Activated CD8-positive, alpha-beta memory T cell treated with anti-CD3 and anti-CD28 coated beads for 24 hours (primary cell): ENCODE measurements around the gene GUCD1.

Source experiments
- DNase-seq: peaks from one replicate; pipeline ENCODE4 v3.0.0-alpha.2; 2020

GUCD1 gene

DNA sequence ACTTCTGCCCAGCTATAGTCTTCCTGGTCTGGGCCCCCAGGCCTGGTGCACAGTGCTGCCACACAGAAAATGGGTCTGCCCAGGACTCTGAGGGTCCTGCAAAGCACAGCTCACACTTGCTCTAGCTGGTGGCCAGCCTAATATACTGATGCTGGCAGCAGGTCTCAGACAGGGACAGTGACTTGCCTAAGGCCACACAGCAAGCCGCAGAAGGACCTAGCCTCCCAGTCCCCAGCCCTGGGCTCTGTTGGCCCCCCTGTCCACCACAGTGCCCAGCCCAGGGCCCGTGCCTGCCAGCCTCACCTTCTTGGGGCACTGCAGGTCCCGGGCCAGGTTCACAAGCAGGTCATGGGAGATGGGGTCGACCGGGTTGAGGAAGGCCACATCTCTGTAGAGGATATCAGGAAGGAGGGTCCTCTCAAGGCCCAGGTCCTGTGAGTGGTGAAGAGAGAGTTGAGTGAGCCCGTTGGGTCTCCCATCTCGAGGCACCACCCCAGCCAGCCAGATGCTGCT lies 34.6 kb upstream of the GUCD1 start:
- no peak for DNase-seq

DNA sequence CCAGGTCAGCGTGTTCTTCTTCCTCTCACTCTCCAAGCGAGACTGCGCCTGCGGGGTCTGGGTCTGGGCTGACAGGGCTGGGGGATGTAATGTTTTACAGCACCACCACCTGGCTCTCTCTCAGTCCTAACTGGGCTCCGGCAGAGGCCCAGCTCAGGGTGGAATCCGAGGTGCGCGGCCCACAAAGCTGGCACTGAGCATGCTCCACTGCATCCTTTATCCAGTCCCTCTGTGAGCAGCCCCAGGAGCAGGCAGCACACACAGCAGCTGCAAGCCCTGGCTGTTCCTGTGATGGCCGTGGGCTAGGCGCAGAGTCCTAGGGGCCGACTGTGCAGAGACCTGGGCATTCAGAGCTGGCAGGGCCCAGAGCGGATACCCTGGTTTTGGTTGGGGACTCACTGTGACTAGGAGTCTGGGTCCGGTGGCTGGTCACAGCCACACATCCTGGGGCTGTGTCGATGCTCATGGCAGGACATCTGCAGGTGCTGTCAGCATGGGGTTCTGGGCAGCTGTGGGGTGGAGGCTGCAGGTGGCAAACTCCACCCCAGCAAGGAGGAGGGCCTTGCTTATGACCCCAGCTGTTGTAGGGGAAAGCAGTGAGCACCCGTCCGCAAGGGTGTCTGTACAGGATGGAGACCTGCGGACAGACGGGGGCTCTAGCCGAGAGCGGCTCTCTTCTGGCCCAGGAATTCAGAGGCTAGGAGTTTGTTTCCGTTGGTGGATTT lies 34.0 kb upstream of the GUCD1 start:
- no peak for DNase-seq

DNA sequence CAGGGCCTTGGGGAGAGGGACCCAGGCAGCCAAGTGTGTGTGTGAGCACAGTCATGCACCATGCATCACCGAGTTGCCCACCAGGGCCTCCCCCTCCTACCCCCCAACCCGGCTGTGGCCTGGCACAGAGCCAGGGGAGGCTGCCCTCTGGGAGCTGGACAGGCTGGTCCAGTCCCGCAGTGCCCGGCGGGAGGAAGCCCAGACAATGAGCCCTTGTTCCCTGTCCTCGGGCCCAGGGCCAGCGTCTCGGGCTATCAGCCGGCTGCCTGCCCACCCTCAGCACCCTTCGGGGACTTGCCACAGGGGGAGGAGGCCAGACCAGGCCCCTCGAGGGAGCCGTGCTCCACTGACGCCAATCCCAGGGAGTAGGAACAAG lies 33.4 kb upstream of the GUCD1 start:
- no peak for DNase-seq

DNA sequence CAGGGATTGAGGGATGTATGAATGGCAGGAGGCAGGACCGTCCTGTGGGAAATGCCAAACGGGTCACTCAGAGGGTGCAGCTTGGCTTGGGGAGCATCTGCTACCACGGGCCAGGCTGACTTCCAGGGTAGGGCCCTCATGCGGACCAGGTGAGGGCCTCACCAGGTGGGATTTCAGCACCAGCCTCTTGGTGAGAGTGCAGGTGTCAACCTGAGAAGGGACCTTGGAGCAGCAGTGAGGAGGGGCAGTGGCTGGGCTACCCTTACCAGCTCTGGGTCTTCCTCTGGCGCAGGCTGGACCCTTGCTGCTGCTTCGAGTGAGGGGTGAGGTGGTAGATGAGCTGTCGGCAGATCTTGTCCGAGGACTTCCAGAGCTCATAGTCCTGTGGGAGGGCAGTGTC lies 33.0 kb upstream of the GUCD1 start:
- no peak for DNase-seq

DNA sequence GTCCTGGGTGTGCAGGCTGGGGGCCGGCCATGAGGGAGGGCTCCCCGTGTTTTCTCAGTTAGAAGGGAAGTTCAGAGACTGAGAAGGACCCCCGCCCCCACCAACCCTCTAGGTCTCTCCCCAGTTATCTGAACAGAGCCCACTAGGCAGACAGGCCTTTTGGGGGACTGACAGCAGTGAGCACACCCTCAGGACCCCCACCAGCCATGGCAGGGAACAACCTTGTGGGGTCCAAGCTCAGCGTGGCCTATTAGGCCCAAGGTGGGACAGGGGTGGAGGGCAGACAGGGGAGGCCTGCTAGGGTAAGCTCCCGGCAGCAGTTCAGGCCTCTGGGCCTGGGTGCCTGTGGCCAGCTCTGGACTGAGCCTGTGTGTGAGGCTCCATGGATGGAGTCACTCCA lies 32.3 kb upstream of the GUCD1 start:
- DNase-seq, result no peak

DNA sequence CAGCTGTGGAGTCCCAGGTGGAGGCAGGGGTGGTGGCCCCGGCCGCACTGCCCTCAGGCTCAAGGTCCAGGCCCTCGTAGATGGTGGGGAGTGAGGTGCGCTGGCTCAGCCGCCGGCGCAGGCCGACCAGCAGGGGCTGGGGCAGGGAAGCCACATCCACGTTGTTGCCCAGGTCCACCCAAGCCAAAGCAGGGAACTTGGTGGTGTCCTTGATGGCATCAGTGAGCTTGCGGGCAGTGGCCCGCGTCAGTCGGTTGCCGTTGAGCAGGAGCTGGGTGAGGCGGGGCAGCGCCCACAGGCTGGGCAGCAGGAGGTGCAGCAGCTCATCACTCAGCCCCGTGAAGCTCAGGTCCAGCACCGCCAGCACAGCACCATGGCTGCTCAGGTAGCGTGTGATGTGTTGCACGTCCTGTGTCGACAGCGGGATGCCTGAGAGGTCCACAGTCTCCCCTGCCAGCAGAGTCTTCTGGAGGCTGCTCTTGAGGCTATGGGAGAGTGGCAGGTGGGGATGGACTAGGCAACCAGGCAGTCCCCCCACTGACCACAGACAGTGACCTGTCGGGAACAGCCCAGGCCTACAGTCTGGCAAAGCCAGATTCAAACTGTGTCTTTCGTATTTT lies 31.1 kb upstream of the GUCD1 start:
- no peak for DNase-seq

DNA sequence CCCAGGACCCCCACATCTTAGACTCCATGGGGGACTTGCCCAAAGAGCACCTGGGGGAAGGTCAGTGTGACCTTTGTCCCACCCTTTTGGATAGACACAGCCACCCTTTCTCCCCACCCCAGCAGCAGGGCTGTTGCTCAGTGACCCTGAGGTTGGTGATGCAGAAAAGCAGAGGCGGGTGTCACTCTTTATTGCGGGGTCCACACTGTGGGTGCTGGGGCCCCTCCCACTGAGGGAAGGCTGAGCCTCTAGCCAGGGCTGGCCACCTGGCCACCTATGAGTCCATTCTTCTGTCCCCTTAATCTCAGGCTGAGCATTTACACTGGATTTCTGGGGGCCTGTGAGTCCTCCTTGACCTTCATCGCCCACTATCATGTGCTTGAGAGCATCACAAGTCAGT lies 30.5 kb upstream of the GUCD1 start:
- no peak for DNase-seq

DNA sequence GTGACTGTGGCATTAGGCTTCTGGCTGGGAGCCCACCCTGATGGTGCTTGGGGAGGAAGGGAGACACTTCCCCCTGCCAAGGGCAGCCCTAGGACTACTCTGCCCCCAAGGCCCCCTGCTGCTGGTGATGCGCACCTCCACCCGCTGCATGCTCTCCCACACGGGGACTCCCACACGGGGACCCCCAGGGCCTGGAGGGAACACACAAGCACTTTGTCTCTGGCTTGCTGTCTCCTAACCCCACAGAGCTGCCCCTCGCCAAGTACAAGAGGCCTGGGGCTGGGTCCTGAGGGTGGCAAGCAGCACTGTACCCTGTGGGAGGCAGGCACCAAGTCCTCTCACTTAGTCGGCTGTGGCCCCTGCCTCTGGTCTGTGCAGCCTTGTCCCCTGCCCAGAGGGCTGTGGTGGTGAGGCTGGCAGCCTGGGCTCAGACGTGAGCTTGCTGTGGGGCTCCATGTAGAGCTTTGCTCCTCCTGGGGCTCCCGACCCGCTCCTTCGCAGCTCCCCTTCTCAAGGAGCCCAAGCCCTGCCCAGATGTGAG lies 30.0 kb upstream of the GUCD1 start:
- DNase-seq, result no peak

DNA sequence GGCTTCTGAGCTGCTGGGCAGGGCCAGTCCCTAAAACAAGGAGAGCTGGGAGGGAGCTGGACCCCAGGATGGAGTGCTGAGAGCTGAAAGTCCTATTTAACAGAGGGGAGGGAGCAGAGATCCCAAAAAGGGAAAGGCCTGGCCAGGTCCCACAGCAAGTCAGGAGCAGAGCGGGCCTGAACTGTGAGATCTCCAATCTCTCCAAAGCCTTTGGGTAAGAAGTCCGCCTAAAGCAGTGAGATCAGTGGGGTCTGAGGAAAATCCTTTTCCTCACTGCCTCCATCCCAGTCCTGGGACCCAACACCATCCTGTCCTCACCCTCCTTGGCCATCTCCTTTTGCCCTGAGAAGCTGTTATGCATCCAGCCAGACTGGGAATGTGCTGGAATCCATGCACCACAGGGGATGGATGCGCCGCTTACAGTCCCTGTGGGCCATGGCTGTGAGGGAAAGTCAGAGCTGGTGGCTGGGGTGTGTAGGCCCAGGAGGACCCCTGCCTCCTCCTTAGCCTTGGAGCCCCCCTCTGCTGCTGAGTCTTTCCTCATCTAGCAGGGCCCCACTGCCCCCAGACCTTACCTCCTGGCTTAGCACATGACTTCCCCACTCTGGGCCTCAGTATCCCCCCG lies 29.3 kb upstream of the GUCD1 start:
- no peak for DNase-seq

DNA sequence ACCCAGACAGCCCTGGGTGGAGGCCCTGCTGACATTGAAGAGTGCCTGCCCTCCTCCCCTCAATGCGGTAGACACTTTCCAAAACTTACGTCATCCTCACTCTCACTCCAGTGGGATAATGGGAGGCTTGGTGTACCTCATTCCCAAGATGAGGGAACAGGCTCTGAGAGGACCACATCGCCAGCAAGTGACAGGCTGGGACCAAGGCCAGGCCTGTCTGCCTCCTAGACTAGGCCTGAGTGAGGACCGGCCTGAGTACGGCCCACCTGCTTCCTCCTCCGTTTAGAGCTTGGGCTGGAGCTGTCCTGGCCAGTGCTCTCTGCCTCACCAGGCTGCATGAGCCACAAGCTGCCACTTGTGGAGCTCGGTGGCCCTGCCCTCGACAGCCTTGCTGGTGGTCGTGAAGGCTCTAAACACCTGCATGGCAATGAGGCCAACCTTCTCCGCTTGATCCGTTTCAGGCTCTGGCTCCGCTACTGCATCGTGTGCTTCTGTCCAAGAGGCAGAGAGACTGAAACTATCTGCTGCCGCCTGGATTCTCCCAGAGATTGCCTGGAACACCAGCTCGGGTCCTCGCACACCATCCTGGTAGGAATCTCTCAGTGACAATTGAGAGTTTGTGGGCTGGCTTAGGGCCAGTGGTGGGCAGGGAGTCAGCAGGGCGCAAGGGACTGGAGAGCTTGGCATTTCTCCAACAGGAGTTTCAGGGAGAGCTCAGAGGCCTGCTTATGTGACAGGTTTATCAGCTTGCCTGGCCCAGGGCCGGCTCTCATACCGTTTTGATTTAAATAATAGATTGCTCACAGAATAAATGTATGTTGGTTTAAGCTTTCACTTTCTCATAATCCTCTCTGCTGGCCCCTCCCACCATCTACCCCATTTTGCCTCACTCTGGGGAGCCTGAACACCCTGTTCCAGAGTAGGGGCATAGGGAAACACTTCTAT lies 28.6 kb upstream of the GUCD1 start:
- DNase-seq, result no peak

DNA sequence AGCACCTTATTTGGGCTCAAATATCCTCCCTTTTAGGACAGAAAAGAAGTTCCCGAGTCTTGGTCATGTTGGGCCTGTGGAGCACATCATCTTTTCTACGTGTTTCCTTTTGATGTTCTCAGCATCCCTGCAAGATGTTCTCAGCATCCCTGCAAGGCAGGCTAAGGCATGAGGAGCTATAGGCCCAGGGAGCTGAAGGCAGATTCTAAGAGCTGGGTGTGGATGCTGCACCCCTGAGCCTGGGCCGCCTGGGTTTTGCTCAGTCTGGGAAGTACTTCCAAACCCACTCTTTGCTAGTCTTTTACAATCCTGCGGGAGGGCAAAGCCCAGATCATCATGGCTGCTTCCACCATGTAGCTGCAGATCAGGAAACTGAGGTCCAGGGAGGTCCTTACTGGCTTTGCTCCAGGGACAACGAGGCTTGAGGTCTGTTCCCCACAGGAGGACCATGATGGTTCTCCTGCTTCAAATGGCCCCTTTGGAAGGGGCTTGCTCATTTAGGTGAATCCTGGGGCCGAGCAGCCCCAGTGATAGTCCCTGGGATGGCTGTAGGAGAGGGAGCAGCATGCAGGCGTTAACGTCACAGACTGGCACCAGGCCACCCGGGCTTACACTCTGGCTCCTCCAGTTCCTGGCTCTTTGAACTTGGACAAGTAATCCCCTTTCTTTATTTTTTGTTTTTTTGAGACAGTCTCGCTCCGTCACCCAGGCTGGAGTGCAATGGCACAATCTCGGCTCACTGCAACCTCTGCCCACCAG lies 27.3 kb upstream of the GUCD1 start:
- DNase-seq, result no peak

DNA sequence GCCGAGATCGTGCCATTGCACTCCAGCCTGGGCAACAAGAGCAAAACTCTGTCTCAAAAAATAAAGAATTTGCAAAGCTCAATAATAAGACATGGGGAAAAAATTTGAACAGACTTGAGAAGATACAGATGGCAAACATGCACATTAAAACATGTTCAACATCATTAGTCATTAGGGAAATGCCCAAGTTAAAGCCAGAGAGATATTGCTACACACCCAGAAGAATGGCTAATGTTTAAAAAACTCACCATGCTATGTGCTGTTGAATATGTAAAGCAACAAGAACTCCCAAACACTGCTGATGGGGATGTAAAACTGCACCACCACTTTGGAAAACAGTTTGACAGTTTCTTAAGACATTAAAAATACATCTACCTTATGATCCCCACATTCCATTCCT lies 25.3 kb upstream of the GUCD1 start:
- DNase-seq, result no peak

DNA sequence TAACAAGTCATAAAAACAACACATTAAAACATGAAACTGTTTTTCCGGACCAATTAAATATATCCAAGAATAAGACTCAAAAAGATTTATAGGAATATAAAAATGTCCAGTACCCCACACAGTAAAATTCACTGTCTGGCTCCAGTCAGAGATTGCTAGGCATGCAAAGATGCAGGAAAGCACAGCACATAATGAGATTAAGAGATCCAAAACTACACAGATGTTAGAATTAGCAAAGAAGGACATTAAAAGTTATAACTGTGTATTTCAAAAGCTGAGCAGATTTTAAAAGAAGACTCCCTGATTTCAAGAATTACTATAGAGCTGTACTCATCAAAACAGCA lies 24.3 kb upstream of the GUCD1 start:
- DNase-seq, result no peak

DNA sequence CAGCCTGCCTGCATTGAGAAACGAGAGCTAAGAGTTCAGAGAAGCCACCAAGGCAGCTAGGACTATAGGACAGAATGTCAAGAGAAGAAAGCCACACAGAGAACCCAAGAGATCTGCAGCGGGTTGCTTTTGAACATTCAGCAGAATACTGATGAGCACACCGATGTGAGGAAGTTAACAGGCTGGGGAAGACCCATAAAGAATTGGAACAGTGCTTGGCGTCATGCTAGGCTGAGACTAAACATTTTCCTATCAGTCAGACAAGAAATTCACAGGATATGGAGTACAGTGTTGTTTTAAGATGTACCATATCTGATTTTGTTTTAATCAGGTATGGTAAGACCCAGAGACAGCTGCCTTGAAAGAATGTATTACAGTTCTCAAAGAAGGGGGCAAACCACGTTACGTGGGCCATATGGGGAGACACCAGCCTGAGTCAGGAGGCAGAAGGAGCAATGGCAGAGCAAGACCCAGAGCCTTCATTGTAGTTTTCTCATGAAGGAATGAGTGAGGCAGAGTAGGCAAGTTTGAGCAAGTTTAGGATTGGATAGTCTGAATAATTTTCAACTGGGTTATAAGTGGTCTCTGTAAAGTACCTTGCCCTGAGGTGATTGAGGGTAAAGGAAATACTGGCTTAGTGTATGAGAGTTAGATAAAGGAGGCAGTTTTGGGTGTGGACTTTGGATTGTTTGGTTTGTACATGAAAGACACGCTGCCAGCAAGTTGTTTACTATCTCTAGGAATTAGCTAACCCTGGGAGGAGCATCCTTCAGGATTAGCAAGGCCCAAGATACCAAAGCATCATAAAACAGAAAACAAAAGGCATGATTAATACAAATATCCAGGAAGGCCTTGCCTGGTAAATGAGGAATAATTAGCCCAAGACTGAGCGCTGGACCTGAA lies 23.7 kb upstream of the GUCD1 start:
- DNase-seq, result no peak

DNA sequence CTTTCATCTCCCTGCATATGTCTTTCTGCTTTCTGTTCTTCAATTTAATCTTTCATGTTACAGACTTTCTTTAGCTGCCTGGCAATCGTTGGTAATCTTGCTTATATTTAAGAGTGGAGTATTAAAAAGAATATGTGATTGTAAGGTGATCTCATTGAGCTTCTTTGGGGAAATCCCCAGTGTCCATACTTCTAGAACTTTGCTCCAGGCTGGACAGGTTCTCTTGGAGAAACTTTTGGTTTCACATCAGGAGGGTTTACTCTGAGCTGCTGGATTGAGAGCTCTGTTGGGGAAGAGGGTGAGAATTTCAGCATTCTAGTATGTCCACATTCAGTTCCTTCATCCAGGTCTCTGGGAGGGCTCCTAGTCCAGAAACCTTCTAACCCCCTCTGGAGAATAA lies 21.8 kb upstream of the GUCD1 start:
- no peak for DNase-seq

DNA sequence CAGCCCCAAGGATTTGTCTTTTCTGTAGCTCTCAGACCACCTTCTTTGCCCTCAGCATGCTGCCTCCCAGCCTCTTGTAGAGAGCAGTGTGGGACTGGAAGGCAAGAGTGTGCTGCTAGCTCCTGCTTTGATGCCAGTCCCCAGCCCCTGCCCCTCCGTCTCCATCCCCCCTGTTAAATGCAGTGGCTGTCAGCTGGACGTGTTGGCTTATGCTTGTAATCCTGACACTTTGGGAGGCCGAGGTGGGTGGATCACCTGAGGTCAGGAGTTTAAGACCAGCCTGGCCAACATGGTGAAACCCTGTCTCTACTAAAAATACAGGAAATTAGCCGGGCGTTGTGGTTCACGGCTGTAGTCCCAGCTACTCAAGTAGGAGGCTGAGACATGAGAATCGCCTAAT lies 16.3 kb upstream of the GUCD1 start:
- DNase-seq, result no peak

DNA sequence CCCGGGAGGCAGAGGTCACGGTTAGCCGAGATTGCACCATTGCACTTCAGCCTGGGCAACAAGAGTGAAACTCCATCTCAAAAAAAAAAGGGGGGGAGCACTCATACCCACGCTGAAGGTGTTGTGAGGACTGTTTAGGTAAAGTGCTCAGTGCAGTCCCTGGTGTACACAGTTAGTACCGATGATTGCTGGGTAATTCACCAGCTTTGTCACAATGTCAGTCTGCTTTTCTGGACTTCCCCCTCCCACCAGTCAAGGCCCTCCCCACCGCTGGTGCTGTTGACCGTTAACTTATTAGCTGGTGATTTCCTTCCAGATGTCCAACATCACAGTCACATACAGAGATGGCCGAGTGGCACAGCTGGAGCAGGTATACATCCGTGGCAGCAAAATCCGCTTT lies 12.7 kb upstream of the GUCD1 start:
- DNase-seq, result no peak

DNA sequence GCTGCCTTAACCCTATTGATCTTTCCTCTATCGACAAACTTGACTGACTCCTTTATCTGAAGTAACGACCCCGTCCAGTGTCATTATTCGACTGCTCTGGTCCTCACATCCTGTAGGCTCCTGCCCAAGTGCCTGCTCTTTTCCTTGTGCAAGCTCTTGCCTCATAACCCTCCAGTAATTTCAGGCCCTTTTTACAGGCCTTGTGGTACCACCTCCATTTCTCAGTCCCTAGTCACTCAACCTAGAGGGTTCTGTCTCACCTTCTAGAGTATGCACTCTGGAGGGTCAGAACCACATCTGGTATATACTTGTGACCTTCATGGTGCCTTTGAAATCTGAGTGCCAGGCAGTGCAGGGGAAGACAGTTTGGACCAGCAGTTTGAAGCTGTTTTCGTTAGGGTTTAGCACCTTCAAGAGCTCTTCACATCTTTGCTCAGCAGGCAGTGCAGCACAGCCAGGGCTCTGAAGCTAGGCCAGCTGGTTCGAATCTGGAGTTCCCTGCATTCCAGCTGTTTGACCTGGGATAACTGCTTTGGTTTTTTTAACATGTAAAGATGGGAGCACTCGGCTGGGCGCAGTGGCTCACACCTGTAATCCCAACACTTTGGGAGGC lies 12.1 kb upstream of the GUCD1 start:
- DNase-seq, result no peak

DNA sequence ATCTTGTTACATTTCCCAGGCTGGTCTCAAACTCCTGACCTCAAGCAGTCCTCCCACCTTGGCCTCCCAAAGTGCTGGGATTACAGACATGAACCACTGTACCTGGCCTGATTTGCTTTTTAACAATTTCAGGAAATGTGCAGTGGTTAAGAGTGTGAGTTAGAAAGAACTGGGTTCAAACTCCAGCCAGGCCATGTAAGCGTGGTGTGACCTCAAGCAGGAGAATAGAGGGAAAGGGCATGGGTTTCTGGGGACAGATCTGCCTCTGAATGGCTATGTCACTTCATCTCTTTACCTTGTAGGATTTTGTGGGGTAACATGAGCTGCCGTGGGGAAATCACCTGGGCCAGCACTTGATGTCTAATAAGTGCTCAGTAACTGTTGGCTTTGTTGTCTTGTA lies 10.1 kb upstream of the GUCD1 start:
- DNase-seq, result no peak

DNA sequence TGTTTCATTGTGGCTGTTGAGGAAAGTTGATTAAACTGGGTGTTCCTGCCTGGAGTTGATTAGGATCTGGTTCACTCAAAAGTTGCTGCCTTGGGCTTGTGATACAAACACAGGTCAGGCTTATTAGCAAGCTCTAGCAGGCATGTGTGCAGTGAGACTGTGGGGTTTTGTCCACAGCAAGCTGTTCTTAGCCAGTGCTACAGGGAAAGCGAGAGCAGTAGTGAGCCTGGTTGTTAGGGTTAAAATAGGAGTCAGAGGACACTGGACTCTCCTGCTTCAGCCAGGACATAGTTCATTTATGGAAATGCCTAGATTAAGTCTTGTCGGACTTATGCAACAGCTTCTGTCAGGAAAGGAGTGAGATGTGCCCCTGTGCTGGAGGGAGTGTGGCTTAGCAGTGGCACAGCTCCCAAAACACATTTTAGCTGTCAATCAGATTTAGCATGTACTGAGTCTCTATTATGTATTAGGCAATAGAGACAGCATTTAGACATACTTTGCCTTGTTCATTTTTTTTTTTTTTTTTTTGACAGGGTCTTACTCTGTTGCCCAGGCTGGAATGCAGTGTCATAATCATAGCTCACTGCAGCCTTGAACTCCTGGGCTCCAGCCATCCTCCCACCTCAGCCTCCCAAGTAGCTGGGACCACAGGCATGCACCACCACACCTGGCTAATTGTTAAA lies 9.6 kb upstream of the GUCD1 start:
- no peak for DNase-seq
